IMR-90 (cell line): ENCODE results near the gene C1R. TPM values are rescaled to one million over a fixed set of nuclear protein-coding genes. Genes with fewer than 3 reads are reported as not detected.

ENCODE experiments used
- ATAC-seq: fragments of 200-7000 bp; cut with Tn5 transposase; 2 replicates; pipeline ENCODE4 v1.9.1; 2020; ENCODE audit warnings: low read depth, mild to moderate bottlenecking, moderate library complexity
- BruUV-seq: library from RNA; stranded (reverse); fragments of 400-500 nt; replicated peaks from 2 replicates; lab custom pipeline; 2021; lab: Mats Ljungman, UMichigan
- CTCF ChIA-PET: fragments of 300-600 bp; formaldehyde crosslinking; extraction: SDS; loops from one replicate; lab custom pipeline; 2021; ENCODE audit warnings: antibody characterized with exemption; lab: Yijun Ruan, JAX
- POLR2A ChIA-PET: fragments of 300-600 bp; sonication (Branson Sonifier 250); formaldehyde crosslinking; loops from one replicate; lab custom pipeline; 2022; ENCODE audit warnings: antibody characterized with exemption; ENCODE audit not compliant: unreplicated experiment; lab: Charles Lee
- DNase-seq: peaks from one replicate; pipeline ENCODE4 v3.0.0; 2013
- H2AFZ ChIP-seq: replicated peaks from 2 replicates; pipeline ENCODE3; 2013; ENCODE audit warnings: low read length, mild to moderate bottlenecking; ENCODE audit not compliant: poor library complexity
- H2AK5ac ChIP-seq: 2 replicates; pipeline ENCODE4 v1.6.1; 2013; ENCODE audit warnings: low read depth, low read length, inconsistent platforms
- H2AK9ac ChIP-seq: replicated peaks from 2 replicates; pipeline ENCODE3; 2013; ENCODE audit warnings: mild to moderate bottlenecking, low read depth, low read length, moderate library complexity; ENCODE audit not compliant: poor library complexity
- H2BK120ac ChIP-seq: 2 replicates; pipeline ENCODE4 v1.6.1; 2013; ENCODE audit warnings: low read depth, low read length, inconsistent platforms
- H2BK15ac ChIP-seq: 3 replicates; pipeline ENCODE4 v1.6.1; 2013; ENCODE audit warnings: low read depth, low read length, inconsistent platforms
- H2BK20ac ChIP-seq: 2 replicates; pipeline ENCODE4 v1.6.1; 2013; ENCODE audit warnings: low read depth, mild to moderate bottlenecking, inconsistent platforms, low read length, moderate library complexity
- H2BK5ac ChIP-seq: 2 replicates; pipeline ENCODE4 v1.6.1; 2013; ENCODE audit warnings: mild to moderate bottlenecking, low read depth, low read length, inconsistent platforms; ENCODE audit not compliant: poor library complexity, severe bottlenecking
- H3K14ac ChIP-seq: replicated peaks from 2 replicates; pipeline ENCODE4 v1.6.1; 2013; ENCODE audit warnings: low read depth, low read length, inconsistent platforms
- H3K18ac ChIP-seq: 2 replicates; pipeline ENCODE4 v1.6.1; 2013; ENCODE audit warnings: low read depth, low read length, control low read depth
- H3K23ac ChIP-seq: 2 replicates; pipeline ENCODE4 v1.6.1; 2013; ENCODE audit warnings: low read depth, low read length, inconsistent platforms
- H3K27ac ChIP-seq: 2 replicates; pipeline ENCODE4 v1.5.1; 2013; ENCODE audit warnings: mild to moderate bottlenecking, control low read depth, low read length; ENCODE audit not compliant: insufficient read depth
- H3K27me3 ChIP-seq: 2 replicates; pipeline ENCODE4 v1.6.1; 2013; ENCODE audit warnings: low read length; ENCODE audit not compliant: control insufficient read depth, insufficient read depth
- H3K36me3 ChIP-seq: 2 replicates; pipeline ENCODE4 v1.6.1; 2013; ENCODE audit warnings: low read length, mixed read lengths; ENCODE audit not compliant: control insufficient read depth, insufficient read depth
- H3K4ac ChIP-seq: 2 replicates; pipeline ENCODE4 v1.6.1; 2013; ENCODE audit warnings: low read depth, low read length, inconsistent platforms
- H3K4me1 ChIP-seq: 2 replicates; pipeline ENCODE4 v1.6.1; 2013; ENCODE audit warnings: low read length, mixed read lengths; ENCODE audit not compliant: control insufficient read depth, insufficient read depth
- H3K4me2 ChIP-seq: 2 replicates; pipeline ENCODE4 v1.6.1; 2013; ENCODE audit warnings: low read depth, mild to moderate bottlenecking, control low read depth, low read length, moderate library complexity
- H3K4me3 ChIP-seq: 2 replicates; pipeline ENCODE4 v1.5.1; 2013; ENCODE audit warnings: low read depth, mild to moderate bottlenecking, control low read depth, low read length, moderate library complexity; ENCODE audit not compliant: insufficient read depth
- H3K56ac ChIP-seq: 2 replicates; pipeline ENCODE4 v1.6.1; 2013; ENCODE audit warnings: low read length, inconsistent platforms; ENCODE audit not compliant: insufficient read depth; ENCODE audit errors: extremely low read depth
- H3K79me1 ChIP-seq, 2 experiments: 2 replicates each; pipeline ENCODE4 v1.6.1; 2013; ENCODE audit warnings: low read length in 2 of 2, inconsistent platforms in 1 of 2, low read depth in 1 of 2
- H3K9ac ChIP-seq: 2 replicates; pipeline ENCODE4 v1.6.1; 2013; ENCODE audit warnings: low read depth, low read length, control low read depth
- H3K9me1 ChIP-seq: 2 replicates; pipeline ENCODE4 v1.6.1; 2013; ENCODE audit warnings: low read length, inconsistent platforms; ENCODE audit not compliant: insufficient read depth
- H3K9me3 ChIP-seq: 2 replicates; pipeline ENCODE4 v1.6.1; 2013; ENCODE audit warnings: low read length; ENCODE audit not compliant: control insufficient read depth, insufficient read depth
- H4K20me1 ChIP-seq: 2 replicates; pipeline ENCODE4 v1.6.1; 2013; ENCODE audit warnings: low read length, inconsistent platforms; ENCODE audit not compliant: insufficient read depth
- H4K5ac ChIP-seq: 2 replicates; pipeline ENCODE4 v1.6.1; 2013; ENCODE audit warnings: mild to moderate bottlenecking, low read depth, low read length, control low read depth
- H4K8ac ChIP-seq, 2 experiments: 2 replicates each; pipeline ENCODE4 v1.6.1; 2013; ENCODE audit warnings: low read depth in 2 of 2, low read length in 2 of 2, control low read depth in 1 of 2, inconsistent platforms in 1 of 2
- H4K91ac ChIP-seq: 2 replicates; pipeline ENCODE4 v1.6.1; 2013; ENCODE audit warnings: low read depth, low read length, inconsistent platforms; ENCODE audit not compliant: insufficient read depth
- CTCF ChIP-seq: conservative IDR thresholded peaks from 2 replicates; pipeline ENCODE4 v1.5.1; 2012; ENCODE audit warnings: mild to moderate bottlenecking, low read depth, low read length, improper control_type of control experiment
- FOS ChIP-seq: fragments of 150-350 bp; IDR thresholded peaks from 2 replicates; pipeline ENCODE4 v1.6.1; 2016; ENCODE audit warnings: low read depth, low read length
- RFX5 ChIP-seq: IDR thresholded peaks from 2 replicates; pipeline ENCODE4 v1.8.0; 2012; ENCODE audit warnings: low read depth, mild to moderate bottlenecking, low read length, moderate library complexity
- WGBS, 2 experiments: methylation state at CpG; one replicate each; pipeline versions ENCODE4 v1.1.5 to v1.1.7; 2013; ENCODE audit warnings: missing lambda C conversion rate in 2 of 2; ENCODE audit not compliant: insufficient read length in 1 of 2; ENCODE audit errors: extremely low coverage in 2 of 2; 5-methylcytosine and 5-hydroxymethylcytosine counted together
- dilution Hi-C: fragments of 300-500 bp; cut with HindIII; formaldehyde crosslinking; loops from one replicate; pipeline ENCODE4 v1.14.3; 2018; ENCODE audit warnings: low sequenced_read_pairs; ENCODE audit not compliant: unreplicated experiment
- in situ Hi-C: fragments of 300-500 bp; cut with MboI; formaldehyde crosslinking; loops from 3 replicates; pipeline ENCODE4 v1.14.3; 2019; ENCODE audit warnings: low sequenced_read_pairs, inconsistent platforms, mixed read lengths
- intact Hi-C: fragments of 100-400 bp; cut with micrococcal nuclease; formaldehyde crosslinking; loops from 2 replicates; pipeline ENCODE4 v1.10.0; 2022
- polyA plus RNA-seq, 3 experiments: library from polyadenylated mRNA; depleted of rRNA; stranded (reverse); fragments of >200 nt; gene quantifications; 2 replicates each; pipeline ENCODE4 v1.2.3, GENCODE V29; 2012; ENCODE audit warnings: low replicate concordance in 1 of 3
- total RNA-seq: library from RNA; depleted of rRNA; stranded (reverse); fragments of >200 nt; gene quantifications from 2 replicates; pipeline ENCODE4 v1.2.3, GENCODE V29; 2012

C1R gene
- total and polyA plus RNA-seq, 2 of the 4 experiments (the other 2 are of a cell fraction) = 38.4 to 165 TPM

GRCh38 chr12:7136071-7136470 is 43.8 kb upstream of the C1R start:
- Histone ChIP-seq H3K23ac (no peak overlapping the region), H2AFZ (no peak overlapping the region), H2AK9ac (no peak overlapping the region), H3K79me1 (0 out of 4 replicates have a peak, but pooled peaks cover 0 to 6% of the 10 kb centered on the region in 2 experiments), H3K18ac (no peak overlapping the region), H4K20me1 (no peaks in the 10 kb centered on the region), H2BK20ac (no peak overlapping the region), H2BK15ac (no peak overlapping the region), H3K9ac (no peak overlapping the region), H3K4me3 (no peak overlapping the region), H3K56ac (no peak overlapping the region), H3K9me1 (peaks cover 6% of the 10 kb centered on the region; the same call in 1 of the 2 replicates), H4K5ac (no peak overlapping the region), H4K8ac (no peak overlapping the region), H3K36me3 (peaks cover 51% of the 10 kb centered on the region), H3K27ac (no peak overlapping the region), H3K14ac (no peak overlapping the region), H2AK5ac (no peak overlapping the region), H3K27me3 (no peaks in the 10 kb centered on the region), H3K4ac (no peak overlapping the region), H3K4me1 (peaks cover 2% of the 10 kb centered on the region; the same call in 1 of the 2 replicates), H3K4me2 (no peak overlapping the region), H3K9me3 (no peaks in the 10 kb centered on the region), H2BK120ac (no peak overlapping the region), H2BK5ac (no peak overlapping the region), H4K91ac (no peak overlapping the region)
- ChIA-PET CTCF (no interaction called here), POLR2A (no interaction called here)
- in situ Hi-C loops = no loop called here
- 100% methylated on average over 5 of the region's 7 CpGs; no CpG with 5 or more reads in 1 of the 2 experiments for WGBS, 2 experiments
- BruUV-seq = no TSS peak
- dilution Hi-C loops = no loop called here
- ATAC-seq (no peak), DNase-seq (no peak)
- no peak for TF ChIP-seq CTCF
- TF ChIP-seq RFX5 = no peak
- no peak for TF ChIP-seq FOS
- intact Hi-C loops = no loop called here
